ENCODE results near the gene THEM5. TPM values are rescaled to one million over a fixed set of nuclear protein-coding genes. Genes with fewer than 3 reads are reported as not detected.
"Not testable (repeated sequence)": the region's sequence is repeated elsewhere in the genome, so short reads cannot be mapped to it uniquely, and the experiment has no call there.

Gene THEM5
- total RNA-seq, 1 experiment from 2014 or later = not detected

DNA sequence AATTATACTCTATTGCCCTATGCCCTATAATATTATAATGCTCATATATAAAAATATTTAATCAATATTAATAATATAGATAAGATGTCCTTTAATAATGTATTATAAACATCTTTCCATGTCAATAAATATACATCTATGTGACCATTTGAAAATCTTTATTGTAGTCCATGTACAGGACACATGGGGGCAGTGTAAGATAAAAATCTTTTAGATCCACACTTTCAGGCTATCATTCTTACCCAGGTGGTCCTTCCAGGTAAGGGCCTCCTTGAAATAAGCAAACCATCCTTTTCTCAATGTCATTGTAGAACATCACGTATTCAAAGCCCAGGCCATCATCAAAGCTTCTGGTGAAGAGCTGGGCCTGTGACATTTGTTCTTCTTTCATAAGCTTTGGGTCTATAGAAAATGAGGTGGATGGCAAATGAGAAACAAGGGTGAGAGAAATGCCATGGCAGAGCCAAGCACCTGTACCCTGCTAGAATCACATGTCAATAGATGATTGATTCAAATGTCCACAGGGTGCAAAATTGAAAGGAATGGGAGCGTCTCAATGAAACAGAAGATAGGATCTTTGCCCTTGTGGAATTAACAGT is 35.6 kb upstream of the THEM5 start:
- Mint-ChIP-seq H3K36me3 (ENCODE audit: insufficient read depth, unreplicated experiment) (peaks cover 60% of the 10 kb centered on the region), H3K9me3 (ENCODE audit: unreplicated experiment) (no peaks in the 10 kb centered on the region), H3K27ac (ENCODE audit: low read depth, unreplicated experiment) (no peak overlapping the region), H3K27me3 (ENCODE audit: insufficient read depth, unreplicated experiment) (no peaks in the 10 kb centered on the region), H3K4me1 (ENCODE audit: insufficient read depth, unreplicated experiment) (peaks cover 30% of the 10 kb centered on the region), H3K4me3 (ENCODE audit: unreplicated experiment) (no peak overlapping the region)
- TF ChIP-seq CTCF (IDR thresholded peaks at IDR 0.05; ENCODE audit: unreplicated experiment) = peak; percentile 53
- BruUV-seq (replicated peaks) = no TSS peak
- CTCF ChIA-PET = interaction anchor here (0.6 to 5.9 kb wide), 19 partner anchors 9 to 1424 kb away, joined by 3 to 60 read pairs (median 4); partner anchors contain the start of gene THEM4
- POLR2A ChIA-PET = interaction anchor here (0.6 to 6.8 kb wide), 7 partner anchors 9 to 1646 kb away, joined by 3 to 74 read pairs (median 7); partner anchors contain the start of gene THEM4
- peak; percentile 42 for DNase-seq (ENCODE audit: unreplicated experiment)
- intact Hi-C loops (cut with micrococcal nuclease) = loop anchor here (1.0 kb wide), 3 partner anchors 45 to 112 kb away; no protein-coding TSS in a partner anchor

GRCh38 chr1:151887028-151887427 is 33.5 kb upstream of the THEM5 start:
- intact Hi-C loops (cut with micrococcal nuclease) = loop anchor here (2.0 kb wide), 1 partner anchor 22 kb away; the partner anchor contains the start of gene THEM4
- DNase-seq (ENCODE audit: unreplicated experiment) = peak; percentile 96
- H3K4me3 Mint-ChIP-seq (ENCODE audit: unreplicated experiment) = no peak overlapping the region
- TF ChIP-seq CTCF (IDR thresholded peaks at IDR 0.05; ENCODE audit: unreplicated experiment) = no peak
- BruUV-seq (replicated peaks) = no TSS peak
- H3K27me3 Mint-ChIP-seq (ENCODE audit: insufficient read depth, unreplicated experiment) = no peaks in the 10 kb centered on the region
- peaks cover 23% of the 10 kb centered on the region for H3K4me1 Mint-ChIP-seq (ENCODE audit: insufficient read depth, unreplicated experiment)
- ChIA-PET CTCF (interaction anchor here (0.8 to 5.9 kb wide), 15 partner anchors 10 to 259 kb away, joined by 3 to 60 read pairs (median 4); partner anchors contain the start of gene THEM4), POLR2A (interaction anchor here (0.6 to 6.8 kb wide), 27 partner anchors 10 to 572 kb away, joined by 3 to 74 read pairs (median 4); partner anchors contain the start of genes POGZ, S100A11, THEM4 and THEM5)
- peak overlapping the region; percentile 63 for H3K27ac Mint-ChIP-seq (ENCODE audit: low read depth, unreplicated experiment)
- peaks cover 39% of the 10 kb centered on the region for H3K36me3 Mint-ChIP-seq (ENCODE audit: insufficient read depth, unreplicated experiment)
- H3K9me3 Mint-ChIP-seq (ENCODE audit: unreplicated experiment) = no peaks in the 10 kb centered on the region

GRCh38 chr1:151885479-151885878 is 32.0 kb upstream of the THEM5 start:
- no TSS peak for BruUV-seq (replicated peaks)
- peak overlapping the region; percentile 12 for H3K27ac Mint-ChIP-seq (ENCODE audit: low read depth, unreplicated experiment)
- ChIA-PET CTCF (interaction anchor here (0.7 to 1.4 kb wide), 3 partner anchors 27 to 297 kb away, joined by 3 to 4 read pairs (median 3); no protein-coding TSS in a partner anchor), POLR2A (interaction anchor here (0.6 to 1.0 kb wide), 6 partner anchors 19 to 58 kb away, joined by 3 to 5 read pairs (median 3); partner anchors contain the start of gene THEM4)
- H3K9me3 Mint-ChIP-seq (ENCODE audit: unreplicated experiment) = no peaks in the 10 kb centered on the region
- no peak for TF ChIP-seq CTCF (IDR thresholded peaks at IDR 0.05; ENCODE audit: unreplicated experiment)
- no peak overlapping the region for H3K4me3 Mint-ChIP-seq (ENCODE audit: unreplicated experiment)
- no peak for DNase-seq (ENCODE audit: unreplicated experiment)
- peaks cover 23% of the 10 kb centered on the region for H3K4me1 Mint-ChIP-seq (ENCODE audit: insufficient read depth, unreplicated experiment)
- H3K36me3 Mint-ChIP-seq (ENCODE audit: insufficient read depth, unreplicated experiment) = peaks cover 24% of the 10 kb centered on the region
- intact Hi-C loops (cut with micrococcal nuclease) = no loop called here
- H3K27me3 Mint-ChIP-seq (ENCODE audit: insufficient read depth, unreplicated experiment) = no peaks in the 10 kb centered on the region

DNA sequence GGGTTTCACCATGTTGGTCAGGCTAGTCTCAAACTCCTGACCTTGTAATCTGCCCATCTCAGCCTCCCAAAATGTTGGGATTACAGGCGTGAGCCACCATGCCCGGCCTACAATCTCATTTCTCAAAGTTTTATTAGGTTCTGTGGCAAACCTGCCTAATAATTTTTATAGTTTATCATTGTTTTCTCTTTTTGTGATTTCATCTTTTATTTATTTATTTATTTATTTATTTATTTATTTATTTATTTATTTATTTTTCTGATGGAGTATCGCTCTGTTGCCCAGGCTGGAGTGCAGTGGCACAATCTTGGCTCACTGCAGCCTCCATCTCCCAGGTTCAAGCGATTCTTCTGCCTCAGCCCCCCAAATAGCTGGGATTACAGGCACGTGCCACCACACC is 31.4 kb upstream of the THEM5 start:
- H3K27ac Mint-ChIP-seq (ENCODE audit: low read depth, unreplicated experiment); BruUV-seq (replicated peaks); H3K27me3 Mint-ChIP-seq (ENCODE audit: insufficient read depth, unreplicated experiment); intact Hi-C loops (cut with micrococcal nuclease); H3K9me3 Mint-ChIP-seq (ENCODE audit: unreplicated experiment); DNase-seq (ENCODE audit: unreplicated experiment); H3K4me3 Mint-ChIP-seq (ENCODE audit: unreplicated experiment): not testable (repeated sequence)
- CTCF ChIA-PET = interaction anchor here (1.1 to 1.6 kb wide), 4 partner anchors 12 to 116 kb away, joined by 3 to 10 read pairs (median 3); partner anchors contain the start of gene THEM4
- Mint-ChIP-seq H3K4me1 (ENCODE audit: insufficient read depth, unreplicated experiment) (peaks cover 23% of the 10 kb centered on the region), H3K36me3 (ENCODE audit: insufficient read depth, unreplicated experiment) (peaks cover 23% of the 10 kb centered on the region)
- POLR2A ChIA-PET = interaction anchor here (1.4 kb wide), 1 partner anchor 24 kb away, joined by 6 read pairs; the partner anchor contains the start of gene THEM4

- H3K4me3 Mint-ChIP-seq (ENCODE audit: unreplicated experiment); DNase-seq (ENCODE audit: unreplicated experiment); intact Hi-C loops (cut with micrococcal nuclease); H3K27me3 Mint-ChIP-seq (ENCODE audit: insufficient read depth, unreplicated experiment); BruUV-seq (replicated peaks); H3K27ac Mint-ChIP-seq (ENCODE audit: low read depth, unreplicated experiment); H3K9me3 Mint-ChIP-seq (ENCODE audit: unreplicated experiment): not testable (repeated sequence)
- ChIA-PET CTCF (interaction anchor here (0.6 to 1.6 kb wide), 5 partner anchors 12 to 140 kb away, joined by 3 to 10 read pairs (median 3); partner anchors contain the start of gene THEM4), POLR2A (interaction anchor here (0.6 to 1.4 kb wide), 4 partner anchors 22 to 46 kb away, joined by 3 to 6 read pairs (median 4); partner anchors contain the start of gene THEM4)
- H3K4me1 Mint-ChIP-seq (ENCODE audit: insufficient read depth, unreplicated experiment) = peaks cover 23% of the 10 kb centered on the region
- H3K36me3 Mint-ChIP-seq (ENCODE audit: insufficient read depth, unreplicated experiment) = peaks cover 25% of the 10 kb centered on the region
Observed at GRCh38 chr1:151884445-151884844, 30.9 kb upstream of the THEM5 start.

DNA sequence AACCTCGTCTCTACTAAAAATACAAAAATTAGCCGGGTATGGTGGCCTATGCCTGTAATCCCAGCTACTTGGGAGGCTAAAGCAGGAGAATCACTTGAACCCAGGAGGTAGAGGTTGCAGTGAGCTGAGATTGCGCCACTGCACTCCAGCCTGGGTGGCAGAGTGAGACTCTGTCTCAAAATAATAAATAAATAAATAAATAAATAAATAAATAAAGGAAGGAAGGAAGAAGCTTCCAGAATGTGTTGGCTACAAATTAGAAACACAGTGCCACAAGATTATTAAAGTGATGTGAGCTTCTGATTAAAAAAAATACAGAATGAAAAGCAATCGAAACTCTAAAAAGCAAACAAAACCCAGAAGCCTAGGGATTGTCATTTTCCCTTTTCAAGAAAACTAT is 30.4 kb upstream of the THEM5 start:
- DNase-seq (ENCODE audit: unreplicated experiment); H3K9me3 Mint-ChIP-seq (ENCODE audit: unreplicated experiment); H3K27ac Mint-ChIP-seq (ENCODE audit: low read depth, unreplicated experiment); H3K27me3 Mint-ChIP-seq (ENCODE audit: insufficient read depth, unreplicated experiment); intact Hi-C loops (cut with micrococcal nuclease); H3K4me3 Mint-ChIP-seq (ENCODE audit: unreplicated experiment); BruUV-seq (replicated peaks): not testable (repeated sequence)
- peaks cover 23% of the 10 kb centered on the region for H3K4me1 Mint-ChIP-seq (ENCODE audit: insufficient read depth, unreplicated experiment)
- CTCF ChIA-PET = interaction anchor here (0.6 to 2.6 kb wide), 5 partner anchors 7 to 139 kb away, joined by 3 to 10 read pairs (median 3); partner anchors contain the start of gene THEM4
- POLR2A ChIA-PET = interaction anchor here (0.6 to 1.4 kb wide), 5 partner anchors 22 to 134 kb away, joined by 3 to 6 read pairs (median 3); partner anchors contain the start of gene THEM4
- H3K36me3 Mint-ChIP-seq (ENCODE audit: insufficient read depth, unreplicated experiment) = peaks cover 21% of the 10 kb centered on the region

All from MCF 10A (cell line).